HepG2 (cell line): ENCODE results near the gene GALNT15. TPM values are rescaled to one million over a fixed set of nuclear protein-coding genes. Genes with fewer than 3 reads are reported as not detected.

Source experiments
- ATAC-seq: fragments of 200-7000 bp; cut with Tn5 transposase; 3 replicates; pipeline ENCODE4 v1.9.1; 2020; ENCODE audit warnings: mild to moderate bottlenecking, moderate library complexity
- BruUV-seq: library from RNA; stranded (reverse); fragments of 400-500 nt; replicated peaks from 2 replicates; lab custom pipeline; 2021; lab: Mats Ljungman, UMichigan
- CTCF ChIA-PET: fragments of 300-600 bp; formaldehyde crosslinking; extraction: SDS; loops from one replicate; lab custom pipeline; 2021; ENCODE audit warnings: low total read pairs, inconsistent platforms, low intra/inter-chr PET ratio; lab: Yijun Ruan, JAX
- POLR2A ChIA-PET: fragments of 350-600 bp; sonication (Branson Sonifier 250); formaldehyde crosslinking; loops from one replicate; lab custom pipeline; 2020; ENCODE audit warnings: antibody characterized with exemption, inconsistent platforms; lab: Yijun Ruan, JAX
- DNase-seq: peaks from one replicate; pipeline ENCODE4 v3.0.0-alpha.2; 2015; ENCODE audit warnings: low spot score
- FAIRE-seq: peaks from 3 replicates; lab custom pipeline; 2011; peaks lifted over from hg19 to GRCh38; lab: Jason Lieb, UNC
- H2AFZ ChIP-seq: one replicate; pipeline ENCODE4 v1.6.1; 2011; ENCODE audit warnings: low read length, inconsistent platforms
- H3K27ac ChIP-seq: fragments of 300-600 bp; 3 replicates; pipeline ENCODE4 v1.8.0; 2011; ENCODE audit warnings: mixed run types, mild to moderate bottlenecking, mixed read lengths, low read length, inconsistent platforms; ENCODE audit not compliant: insufficient read depth; ENCODE audit errors: extremely low read length
- H3K27me3 ChIP-seq, 2 experiments: fragments of 200-600 bp in 1 of 2; 2 replicates in 1 of 2; 3 replicates in 1 of 2; pipeline versions ENCODE4 v1.6.0 to v1.8.0; 2011; ENCODE audit warnings: low read length in 2 of 2, mild to moderate bottlenecking in 2 of 2, moderate library complexity in 2 of 2, inconsistent platforms in 1 of 2; ENCODE audit not compliant: insufficient read depth in 2 of 2, control insufficient read depth in 1 of 2
- H3K36me3 ChIP-seq, 2 experiments: fragments of 200-600 bp in 1 of 2; replicated peaks in 1 of 2; 2 replicates in 1 of 2; 3 replicates in 1 of 2; pipeline versions ENCODE4 v1.5.1 to v1.8.0; 2011; ENCODE audit warnings: low read length in 2 of 2, inconsistent platforms in 1 of 2; ENCODE audit not compliant: insufficient read depth in 2 of 2, control insufficient read depth in 1 of 2
- H3K4me1 ChIP-seq: 2 replicates; pipeline ENCODE4 v1.5.1; 2012; ENCODE audit warnings: low read length, inconsistent platforms; ENCODE audit not compliant: insufficient read depth
- H3K4me2 ChIP-seq: 2 replicates; pipeline ENCODE4 v1.6.0; 2011; ENCODE audit warnings: low read depth, low read length, inconsistent platforms
- H3K4me3 ChIP-seq, 3 experiments: fragments of 200-600 bp in 1 of 3; sonication (generic), shearing (Covaris generic) in 1 of 3; replicated peaks in 1 of 3; 2 replicates each; pipeline ENCODE4 v1.5.1; 2011 to 2016; ENCODE audit warnings: low read length in 3 of 3, inconsistent platforms in 2 of 3, low read depth in 2 of 3, mild to moderate bottlenecking in 2 of 3, control low read depth in 1 of 3, mixed read lengths in 1 of 3; ENCODE audit not compliant: insufficient read depth in 1 of 3
- H3K79me2 ChIP-seq: one replicate; pipeline ENCODE4 v1.6.1; 2011; ENCODE audit warnings: low read length, inconsistent platforms; ENCODE audit not compliant: insufficient read depth
- H3K9ac ChIP-seq: 2 replicates; pipeline ENCODE4 v1.6.0; 2011; ENCODE audit warnings: mild to moderate bottlenecking, low read depth, low read length, inconsistent platforms; ENCODE audit not compliant: insufficient read depth
- H3K9me3 ChIP-seq: 2 replicates; pipeline ENCODE4 v1.5.1; 2012; ENCODE audit warnings: mild to moderate bottlenecking, low read length
- H4K20me1 ChIP-seq: 2 replicates; pipeline ENCODE4 v1.6.0; 2011; ENCODE audit warnings: inconsistent platforms, mild to moderate bottlenecking, low read length, moderate library complexity; ENCODE audit not compliant: insufficient read depth
- BCL3 ChIP-seq: sonication (generic); formaldehyde crosslinking; IDR thresholded peaks from 2 replicates; pipeline ENCODE4 v1.5.1; 2020; ENCODE audit warnings: mild to moderate bottlenecking, missing genetic modification reagents, moderate library complexity
- E2F2 ChIP-seq: sonication (generic); formaldehyde crosslinking; IDR thresholded peaks from 2 replicates; pipeline ENCODE4 v1.4.0; 2020; ENCODE audit warnings: missing genetic modification reagents, borderline replicate concordance
- FOXA1 ChIP-seq, 2 experiments: fragments of 450-650 bp in 1 of 2; sonication (generic) in 1 of 2; formaldehyde crosslinking in 1 of 2; IDR thresholded peaks; 2 replicates each; pipeline versions ENCODE4 v1.4.0 to v1.6.1; 2016 to 2020; ENCODE audit warnings: missing genetic modification reagents in 1 of 2
- IRF9 ChIP-seq: sonication (generic); formaldehyde crosslinking; IDR thresholded peaks from 2 replicates; pipeline ENCODE4 v1.8.0; 2022; ENCODE audit warnings: missing genetic modification reagents, mild to moderate bottlenecking, borderline replicate concordance
- MED8 ChIP-seq: sonication (generic); formaldehyde crosslinking; IDR thresholded peaks from 2 replicates; pipeline ENCODE4 v1.8.1; 2023; ENCODE audit warnings: mild to moderate bottlenecking, missing genetic modification reagents; ENCODE audit not compliant: insufficient replicate concordance
- MXD3 ChIP-seq: IDR thresholded peaks from 2 replicates; pipeline ENCODE4 v1.6.1; 2016; ENCODE audit warnings: mild to moderate bottlenecking, missing biosample characterization, missing genetic modification reagents
- MYPOP ChIP-seq: sonication (generic); formaldehyde crosslinking; IDR thresholded peaks from 2 replicates; pipeline ENCODE4 v1.8.1; 2023; ENCODE audit warnings: mild to moderate bottlenecking, moderate library complexity, missing genetic modification reagents
- PCBP2 ChIP-seq: fragments of 200-400 bp; formaldehyde crosslinking; optimal IDR thresholded peaks from 2 replicates; pipeline ENCODE3; 2018; ENCODE audit warnings: low read length, low read depth; ENCODE audit not compliant: poor library complexity, severe bottlenecking
- PITX1 ChIP-seq: sonication (generic); formaldehyde crosslinking; IDR thresholded peaks from 2 replicates; pipeline ENCODE4 v1.5.1; 2020; ENCODE audit warnings: mild to moderate bottlenecking, missing genetic modification reagents
- SRY ChIP-seq: sonication (generic); formaldehyde crosslinking; IDR thresholded peaks from 2 replicates; pipeline ENCODE4 v1.8.0; 2022; ENCODE audit warnings: mild to moderate bottlenecking, missing genetic modification reagents
- THAP8 ChIP-seq: sonication (generic); formaldehyde crosslinking; IDR thresholded peaks from 2 replicates; pipeline ENCODE4 v1.5.1; 2020; ENCODE audit warnings: missing genetic modification reagents, mild to moderate bottlenecking, borderline replicate concordance
- TOPORS ChIP-seq: sonication (generic); formaldehyde crosslinking; IDR thresholded peaks from 2 replicates; pipeline ENCODE4 v1.8.0; 2023; ENCODE audit warnings: mild to moderate bottlenecking, missing genetic modification reagents
- ZFP82 ChIP-seq: sonication (generic); formaldehyde crosslinking; IDR thresholded peaks from 2 replicates; pipeline ENCODE4 v1.5.1; 2020; ENCODE audit warnings: mild to moderate bottlenecking, missing genetic modification reagents, borderline replicate concordance
- ZNF17 ChIP-seq: sonication (generic); formaldehyde crosslinking; IDR thresholded peaks from 2 replicates; pipeline ENCODE4 v1.5.0; 2020; ENCODE audit warnings: mild to moderate bottlenecking, missing genetic modification reagents
- ZNF20 ChIP-seq: sonication (generic); formaldehyde crosslinking; IDR thresholded peaks from 2 replicates; pipeline ENCODE4 v1.4.0; 2020; ENCODE audit warnings: mild to moderate bottlenecking, moderate library complexity, missing genetic modification reagents
- ZNF879 ChIP-seq: sonication (generic); formaldehyde crosslinking; IDR thresholded peaks from 2 replicates; pipeline ENCODE4 v1.8.1; 2023; ENCODE audit warnings: missing genetic modification reagents
- ZUFSP ChIP-seq: sonication (generic); formaldehyde crosslinking; IDR thresholded peaks from 2 replicates; pipeline ENCODE4 v1.9.0; 2021; ENCODE audit warnings: missing genetic modification reagents, mild to moderate bottlenecking, borderline replicate concordance
- WGBS: methylation state at CpG from one replicate; pipeline ENCODE4 v1.1.6; 2017; ENCODE audit warnings: low lambda C conversion rate; 5-methylcytosine and 5-hydroxymethylcytosine counted together
- in situ Hi-C: cut with HindIII; loops from 2 replicates; pipeline ENCODE4 v1.10.0; 2017; ENCODE audit warnings: low pct_unique_long_range_greater_than_20kb; ENCODE audit not compliant: extremely low pct_ligation_motif_present
- intact Hi-C: fragments of 100-400 bp; cut with micrococcal nuclease; formaldehyde crosslinking; loops from one replicate; pipeline ENCODE4 v1.10.0; 2022; ENCODE audit not compliant: unreplicated experiment
- polyA plus RNA-seq, 8 experiments: library from polyadenylated mRNA; depleted of rRNA in 3 of 8; stranded (reverse) in 7 of 8; unstranded in 1 of 8; fragments of >200 nt; fragmentation: Illumina TruSeq in 4 of 8; extraction: Trizol in 4 of 8; gene quantifications; 2 replicates each; pipeline versions ENCODE4 v1.2.1 to v1.2.3, GENCODE V29; 2011 to 2016; ENCODE audit warnings: low read depth in 4 of 8, missing spikeins in 1 of 8, mixed read lengths in 1 of 8; ENCODE audit not compliant: insufficient read depth in 1 of 8
- total RNA-seq, 5 experiments: library from RNA; depleted of rRNA; stranded (reverse); fragments of >200 nt; fragmentation: Illumina TruSeq; extraction: Trizol; gene quantifications; 2 replicates each; pipeline ENCODE4 v1.2.3, GENCODE V29; 2016; ENCODE audit warnings: low read depth in 1 of 5

GALNT15 gene
- total and polyA plus RNA-seq, 2 of the 13 experiments (the other 11 are each of a cell fraction or from before 2014, with no cell fraction given) = 0.02 to 0.04 TPM

GRCh38 chr3:16186086-16186485, 11.6 kb downstream of the GALNT15 start:
- TF ChIP-seq THAP8 (no peak), MXD3 (CRISPR knock-in tag) (no peak), PITX1 (no peak), ZNF879 (no peak), FOXA1 (IDR thresholded peaks at IDR 0.05) (no peak), FOXA1 (CRISPR knock-in tag; IDR thresholded peaks at IDR 0.05) (no peak), PCBP2 (no peak), TOPORS (CRISPR knock-in tag) (no peak), ZUFSP (CRISPR knock-in tag) (no peak), ZFP82 (CRISPR knock-in tag) (no peak), SRY (CRISPR knock-in tag) (no peak), IRF9 (CRISPR knock-in tag) (no peak), ZNF20 (no peak), MYPOP (CRISPR knock-in tag) (no peak), MED8 (CRISPR knock-in tag) (no peak), E2F2 (no peak), BCL3 (CRISPR knock-in tag) (no peak), ZNF17 (no peak)
- TF ChIP-seq, all 625 proteins: peak for 0
- no TSS peak for BruUV-seq
- H3K9ac ChIP-seq = no peak overlapping the region
- no peaks in the 10 kb centered on the region for H3K36me3 ChIP-seq
- CTCF ChIA-PET = no interaction called here
- no peaks in the 10 kb centered on the region for H3K4me1 ChIP-seq
- H3K27ac ChIP-seq = no peak overlapping the region
- H3K27me3 ChIP-seq = peaks cover 0 to 19% of the 10 kb centered on the region in 2 experiments; a peak in 3 of 5 replicates
- DNase-seq (no peak), FAIRE-seq (no peak), ATAC-seq (no peak)
- H3K79me2 ChIP-seq = no peaks in the 10 kb centered on the region
- no peak overlapping the region for H3K4me3 ChIP-seq
- no peak overlapping the region for H2AFZ ChIP-seq
- in situ Hi-C loops = no loop called here
- POLR2A ChIA-PET = no interaction called here
- 0% methylated on average over 1 of the region's 1 CpG for WGBS
- intact Hi-C loops = no loop called here
- no peaks in the 10 kb centered on the region for H3K9me3 ChIP-seq
- H3K4me2 ChIP-seq = no peak overlapping the region
- no peaks in the 10 kb centered on the region for H4K20me1 ChIP-seq
